ENCODE results near the gene NTM.
"Not testable (repeated sequence)": the region's sequence is repeated elsewhere in the genome, so short reads cannot be mapped to it uniquely, and the experiment has no call there.

NTM gene

DNA sequence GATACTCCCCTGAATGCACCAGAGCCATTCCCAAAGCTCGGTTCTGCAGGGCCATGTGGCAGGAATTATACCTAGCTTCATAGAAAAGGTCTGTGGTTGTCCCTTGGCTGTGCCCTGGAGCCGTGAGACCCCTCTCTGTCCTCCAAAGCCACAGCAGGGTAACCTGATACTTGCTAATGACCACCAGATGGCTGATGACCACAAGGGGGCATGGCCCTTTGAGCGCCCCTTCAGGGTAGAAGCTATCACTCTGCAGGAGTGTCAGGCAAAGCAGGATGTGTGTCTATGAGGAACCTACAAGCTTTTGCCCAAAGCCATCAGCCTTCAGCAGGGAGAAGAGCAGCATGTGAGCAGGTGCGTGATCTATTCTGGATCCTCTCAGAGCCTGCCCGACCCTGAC is 95.3 kb downstream of the NTM start:
- DNase-seq, result no peak

DNA sequence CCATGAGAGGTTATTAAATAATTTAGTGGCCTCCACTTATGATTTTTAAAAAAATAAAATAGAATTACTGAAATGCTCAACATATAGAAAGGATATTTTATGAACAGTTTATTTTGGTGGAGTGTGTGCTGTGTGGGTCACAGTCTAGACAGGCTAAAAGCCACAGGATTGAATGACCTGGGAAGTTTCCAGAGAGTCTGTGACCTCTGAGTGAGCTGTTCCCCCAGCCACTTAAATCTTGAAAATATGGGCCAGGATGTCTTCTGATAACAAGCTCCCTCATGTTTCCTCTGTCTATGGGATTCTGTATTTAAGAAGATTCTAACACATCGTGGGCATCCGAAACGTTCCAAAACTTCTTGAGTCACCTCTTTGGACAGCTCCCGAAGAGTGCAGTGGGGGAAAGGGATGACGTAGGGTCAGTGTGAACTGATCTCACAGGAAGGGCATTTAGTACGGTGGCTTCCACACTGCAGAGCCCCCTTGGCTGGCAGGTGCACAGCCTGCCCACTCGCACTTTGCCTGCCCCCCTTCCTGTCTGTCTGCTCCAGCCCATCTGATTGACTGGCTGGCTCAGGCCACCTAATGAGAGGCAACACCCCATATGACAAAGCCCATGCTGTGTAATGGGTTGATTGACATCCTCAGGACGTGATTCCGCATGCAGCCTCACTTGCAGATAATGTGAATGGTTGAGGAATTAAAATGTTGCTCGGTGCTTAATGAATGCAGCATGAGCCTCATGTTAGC is 97.4 kb downstream of the NTM start:
- DNase-seq, result no peak

DNA sequence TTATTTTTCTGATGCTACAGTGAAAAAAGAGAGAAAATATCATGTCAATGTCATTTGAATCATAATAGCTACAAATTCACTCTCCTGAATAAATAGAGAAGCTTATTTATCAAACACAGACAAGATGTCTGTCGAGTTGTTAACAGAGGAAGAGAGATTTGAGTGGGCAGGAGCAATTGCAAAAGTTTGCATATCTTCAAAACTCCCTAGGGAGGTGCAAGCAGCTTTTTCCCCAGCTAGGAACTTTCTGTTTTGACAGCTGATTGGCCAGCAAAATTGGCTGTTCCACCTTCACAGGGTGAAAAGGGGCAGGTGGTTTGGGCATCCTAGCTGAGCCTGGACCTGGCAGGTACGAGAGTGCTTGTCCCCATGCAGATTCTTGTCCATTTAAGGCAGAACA is 98.2 kb downstream of the NTM start:
- no peak for DNase-seq

DNA sequence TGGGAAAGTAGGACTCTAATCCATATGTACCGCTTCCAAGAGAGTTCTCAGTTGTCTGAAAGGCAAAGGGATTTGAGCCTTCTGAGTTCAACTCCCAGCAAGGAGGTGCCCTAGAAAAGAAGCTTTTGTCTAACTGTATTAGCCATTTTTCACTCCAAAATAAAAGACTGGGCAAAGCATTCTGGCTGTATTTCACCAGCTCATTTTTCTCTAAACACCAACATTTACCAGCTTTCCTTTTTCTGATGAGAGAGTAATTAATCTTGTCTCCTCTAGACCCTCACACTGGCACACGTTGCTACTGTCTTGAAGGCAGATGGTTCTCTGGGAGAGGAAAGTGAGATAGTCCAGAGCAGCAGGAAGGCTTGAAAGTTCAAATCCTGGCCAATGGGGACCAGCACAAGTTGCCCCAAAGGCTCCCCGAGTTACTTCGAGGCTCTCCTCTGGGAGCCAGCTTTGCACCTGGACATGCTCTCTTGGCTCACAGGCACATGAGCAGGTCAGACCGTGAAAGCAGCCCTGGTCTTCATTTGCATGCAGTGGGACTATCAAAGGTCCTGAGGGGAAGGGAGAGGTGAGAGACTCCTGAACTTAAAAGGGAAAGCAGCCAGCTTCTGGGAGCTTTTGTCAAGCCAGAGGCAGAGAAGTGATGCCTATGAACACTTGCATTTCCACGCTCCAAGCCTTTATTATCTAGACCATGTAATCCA is 100.0 kb downstream of the NTM start:
- no peak for DNase-seq

DNA sequence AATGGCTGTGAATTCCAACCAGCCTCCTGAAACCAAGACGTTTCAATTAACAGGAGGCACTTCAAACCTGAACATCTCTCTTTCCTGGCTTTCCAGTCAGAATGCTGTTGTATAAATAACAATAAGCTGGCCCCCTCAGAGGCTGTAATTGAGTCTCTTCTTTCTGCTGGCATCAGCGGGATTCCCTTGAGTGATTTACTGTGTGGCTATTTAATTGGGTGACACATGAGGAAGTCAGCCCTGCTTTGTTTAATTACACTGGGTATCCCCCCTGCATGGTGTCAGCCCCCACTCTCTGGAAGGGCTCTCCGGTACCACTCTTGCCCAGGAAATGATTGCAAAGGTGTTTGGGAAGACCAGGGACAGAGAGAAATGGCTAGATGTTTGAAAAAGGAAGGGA is 101.6 kb downstream of the NTM start:
- DNase-seq, result no peak

DNA sequence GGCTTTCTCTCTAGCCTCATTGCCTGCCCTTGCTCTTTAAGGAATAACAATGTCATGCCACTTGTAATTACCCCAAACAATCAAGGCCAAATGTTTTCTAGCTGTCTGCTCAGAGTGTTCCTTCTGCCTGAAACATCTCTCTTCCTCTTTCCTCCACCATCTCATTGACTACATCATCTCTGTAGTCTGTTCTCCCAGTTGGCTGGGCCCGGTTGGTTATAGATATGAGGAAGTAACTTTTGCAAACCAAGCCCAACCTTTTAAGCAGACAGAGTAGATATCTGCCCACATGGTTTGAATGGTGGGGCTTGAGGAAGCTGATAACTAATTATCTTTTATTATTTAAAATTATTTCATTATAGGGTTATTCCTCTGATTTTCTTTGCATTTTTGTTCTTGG is 104.5 kb downstream of the NTM start:
- DNase-seq, result no peak

DNA sequence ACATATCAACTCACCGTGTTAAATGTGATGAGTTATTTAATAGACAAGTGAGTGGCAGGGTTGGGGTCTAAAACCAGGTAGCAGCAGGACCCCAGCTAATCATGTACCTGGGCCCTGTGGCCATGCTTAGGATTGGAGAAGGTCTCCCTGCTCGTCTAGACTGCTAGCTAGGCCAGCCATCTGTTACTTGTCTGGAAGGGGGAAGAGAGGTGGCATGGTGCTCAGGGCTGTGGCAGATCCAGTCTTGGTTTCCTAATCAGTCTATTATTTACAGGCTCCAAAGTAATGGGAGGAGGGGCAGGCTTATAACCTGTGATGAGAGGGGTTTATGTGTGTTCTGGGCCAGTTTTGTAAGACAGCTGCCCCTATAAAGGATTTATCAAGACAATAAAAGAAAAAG is 105.9 kb downstream of the NTM start:
- DNase-seq, result no peak

DNA sequence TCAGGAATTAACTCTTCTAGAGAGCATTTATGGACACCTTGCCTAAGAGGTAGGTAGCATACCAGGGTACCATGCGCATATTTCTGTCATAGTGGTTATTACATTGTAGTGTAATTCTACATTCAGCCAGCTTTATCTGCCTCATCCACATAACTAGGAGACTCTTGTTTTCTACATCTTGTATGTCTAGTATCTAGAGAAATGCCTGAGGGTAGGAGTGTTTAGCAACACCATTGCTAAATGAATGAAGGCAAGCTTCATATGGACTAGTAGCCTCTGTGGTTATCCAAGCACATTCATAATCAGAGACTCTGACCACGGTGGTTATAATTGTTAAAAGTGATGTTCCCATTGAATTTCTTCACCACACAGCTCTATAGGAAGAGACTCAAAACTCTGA is 107.9 kb downstream of the NTM start:
- no peak for DNase-seq

DNA sequence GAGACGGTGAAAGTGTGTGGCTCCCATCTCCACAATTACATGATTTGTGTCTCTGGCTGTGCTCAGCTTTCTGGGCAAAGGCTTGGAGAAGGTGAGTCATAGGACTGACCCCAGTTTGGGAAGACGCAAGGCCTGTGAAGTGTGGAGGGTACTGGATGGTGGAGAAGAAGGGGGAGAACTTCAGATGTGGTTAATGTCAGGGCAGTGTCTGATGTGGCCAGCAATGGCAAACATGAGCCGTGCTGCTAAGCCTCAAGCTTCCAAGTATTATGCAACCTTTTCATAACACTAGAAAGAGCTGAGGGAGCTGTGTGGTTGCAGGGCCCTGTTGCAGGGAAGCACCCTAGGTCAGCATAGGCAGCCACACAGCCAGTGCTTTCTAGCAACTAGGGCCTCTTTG is 110.9 kb downstream of the NTM start:
- no peak for DNase-seq

DNA sequence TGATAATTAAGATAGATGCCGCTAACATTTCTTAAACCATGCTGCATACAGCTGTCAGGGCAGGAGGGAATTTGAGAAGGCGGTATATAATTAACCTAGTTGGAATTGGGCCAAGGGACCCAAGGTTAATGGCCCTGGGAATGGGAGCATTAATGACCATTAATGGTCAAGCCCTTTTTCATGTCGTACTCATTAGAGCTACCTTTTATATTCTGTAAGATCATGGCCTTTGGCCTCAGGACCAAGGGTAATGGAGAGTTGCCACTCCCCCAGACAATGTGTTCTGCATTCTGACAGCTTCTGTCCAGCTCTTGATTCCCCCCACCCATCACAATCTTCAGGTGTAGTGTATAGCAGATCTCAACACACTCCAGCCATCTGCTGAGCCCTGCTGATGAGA is 111.6 kb downstream of the NTM start:
- DNase-seq, result no peak

DNA sequence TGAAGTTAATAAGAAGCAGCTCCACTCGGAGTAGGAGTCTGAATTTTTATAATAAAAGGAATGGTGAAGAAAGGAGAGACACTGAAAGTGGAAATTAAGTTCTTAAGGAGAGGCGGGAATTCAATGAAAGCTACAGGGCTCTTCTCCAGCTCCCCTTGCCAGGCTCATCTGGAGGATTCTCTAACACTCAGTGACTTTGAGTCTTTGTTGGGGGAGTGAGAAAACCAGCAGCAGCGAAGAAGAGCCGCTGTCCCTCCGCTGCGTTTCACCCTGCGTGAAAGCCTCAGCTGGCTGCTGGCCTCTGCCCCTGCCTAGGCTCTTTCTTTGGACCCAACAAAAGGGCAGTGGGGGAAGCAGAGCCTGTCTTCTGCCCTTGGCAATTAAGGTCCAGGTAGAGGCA is 113.0 kb downstream of the NTM start:
- no peak for DNase-seq

DNA sequence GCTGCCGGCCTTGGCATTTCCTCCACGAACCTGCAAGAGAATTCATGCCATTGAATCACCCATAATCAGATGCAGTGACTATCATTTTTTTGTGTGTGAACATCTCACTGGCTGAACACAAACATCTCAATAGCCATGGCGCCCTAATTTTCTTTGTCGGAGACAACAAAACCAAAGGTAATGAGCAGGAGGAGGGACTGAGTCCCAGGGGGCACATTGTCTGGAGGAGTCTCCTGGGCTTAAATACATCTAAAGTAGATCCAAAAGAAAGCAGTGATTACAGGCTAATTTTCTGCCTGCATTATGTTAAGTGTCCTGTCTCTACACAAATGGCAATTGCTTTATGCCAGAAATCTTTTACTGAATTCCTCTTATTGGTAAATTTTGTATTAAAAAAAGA is 113.5 kb downstream of the NTM start:
- no peak for DNase-seq

DNA sequence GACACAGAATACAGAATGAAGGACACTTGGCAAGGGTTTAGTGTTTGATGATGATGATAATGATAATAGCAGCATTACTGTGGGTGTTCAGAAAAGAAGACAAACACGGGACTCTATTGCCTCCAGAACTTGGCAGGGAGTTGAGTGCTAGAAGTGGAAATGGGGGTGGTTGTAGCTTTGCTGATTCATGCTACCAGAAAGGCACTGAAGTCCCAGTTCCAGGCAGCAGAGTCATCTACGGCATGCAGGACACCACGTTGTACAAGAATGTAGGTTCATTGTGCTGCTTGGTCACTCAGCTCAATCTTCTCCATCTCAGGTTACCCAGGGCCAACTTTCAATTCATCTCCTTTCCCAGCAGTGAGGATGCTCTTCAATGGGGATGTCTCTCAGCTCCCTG is 115.7 kb downstream of the NTM start:
- DNase-seq, result no peak

DNA sequence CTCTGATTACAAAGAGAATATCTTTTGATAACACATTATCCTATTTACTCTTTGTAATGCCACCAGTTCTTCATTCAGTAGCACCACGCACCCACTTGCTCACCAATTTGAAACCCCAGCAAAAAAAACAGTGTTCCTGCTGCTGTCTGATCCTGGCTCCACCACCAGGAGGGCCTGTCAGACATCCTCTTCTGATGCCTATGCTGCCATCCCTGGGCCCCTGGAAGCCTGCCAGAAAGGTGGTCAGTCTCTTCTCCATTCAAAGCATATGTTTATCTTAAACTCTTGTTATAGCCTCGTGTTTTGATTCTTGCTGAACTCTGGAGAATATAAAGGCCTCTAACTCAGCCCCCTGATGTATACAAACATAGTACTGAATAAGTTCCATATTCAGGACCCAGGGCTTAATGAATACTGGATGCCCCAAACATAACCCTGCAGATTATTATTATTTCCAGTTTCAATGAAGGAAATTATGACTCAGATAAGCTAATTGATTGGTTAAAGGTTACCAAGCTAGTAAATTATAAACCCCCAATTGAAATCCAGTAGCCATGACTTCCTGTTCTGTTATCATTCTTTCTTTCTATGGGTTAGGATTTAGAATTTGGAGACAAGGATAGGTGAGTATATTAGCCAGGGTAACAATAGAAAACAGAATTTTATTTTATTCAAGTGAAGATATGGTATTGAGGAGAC is 116.7 kb downstream of the NTM start:
- DNase-seq, result no peak

DNA sequence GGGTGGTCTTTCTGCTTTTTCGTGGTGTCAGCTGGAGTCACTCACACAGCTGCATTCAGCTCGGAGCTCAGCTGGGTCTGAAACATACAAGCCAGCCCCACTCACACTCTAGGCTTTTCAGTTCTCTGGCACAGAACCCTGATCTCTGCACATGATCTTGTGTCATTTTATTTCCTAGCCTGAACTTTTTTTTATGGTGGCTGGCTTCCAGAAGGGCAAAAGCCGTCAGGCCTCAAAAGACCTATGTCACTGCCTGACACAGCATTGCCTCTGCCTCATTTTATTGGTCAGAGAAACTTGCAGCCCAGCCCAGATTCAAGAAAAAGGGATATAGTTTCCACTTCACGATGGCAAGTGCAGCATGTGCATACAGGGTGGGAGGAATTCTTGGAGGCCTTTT is 117.8 kb downstream of the NTM start:
- DNase-seq, result no peak

DNA sequence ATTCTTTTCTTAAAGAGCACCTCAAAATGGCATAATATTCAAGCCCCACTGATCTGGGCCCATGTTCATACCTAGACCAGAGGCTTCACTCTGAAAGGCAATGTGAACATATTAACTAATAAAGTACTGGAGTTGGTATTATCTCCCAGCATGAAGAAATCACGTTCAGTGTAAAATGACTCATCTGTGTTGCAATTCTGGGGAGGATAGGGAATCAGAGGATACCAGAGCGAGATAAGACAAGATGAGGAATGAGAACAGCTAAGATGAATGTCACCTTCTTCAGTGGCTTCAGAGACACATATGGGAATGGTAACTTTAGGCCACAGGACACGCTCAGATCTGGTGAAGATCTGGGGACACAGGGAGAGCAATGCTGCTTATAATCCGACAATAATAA is 121.1 kb downstream of the NTM start:
- DNase-seq, result no peak

DNA sequence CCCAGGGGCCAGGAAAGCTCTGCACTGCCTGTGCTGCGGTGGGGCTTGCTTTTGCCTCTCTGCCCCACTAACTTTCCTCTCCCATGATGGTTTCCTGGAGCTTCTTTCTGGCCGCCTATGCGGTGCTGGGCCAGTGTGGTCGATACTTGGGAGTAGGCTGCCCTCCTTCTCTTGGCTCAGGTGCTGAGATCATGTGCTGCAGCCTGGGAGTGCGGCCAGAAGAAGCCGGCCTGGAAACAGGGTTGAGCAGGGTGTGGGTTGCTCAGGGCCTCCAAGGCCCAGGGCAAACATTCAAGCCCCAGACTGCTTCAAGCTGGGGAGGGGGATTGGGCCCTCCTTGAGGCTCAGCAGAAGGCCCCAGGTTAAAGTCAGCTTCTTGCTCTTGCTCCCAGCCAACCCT is 125.0 kb downstream of the NTM start:
- no peak for DNase-seq

DNA sequence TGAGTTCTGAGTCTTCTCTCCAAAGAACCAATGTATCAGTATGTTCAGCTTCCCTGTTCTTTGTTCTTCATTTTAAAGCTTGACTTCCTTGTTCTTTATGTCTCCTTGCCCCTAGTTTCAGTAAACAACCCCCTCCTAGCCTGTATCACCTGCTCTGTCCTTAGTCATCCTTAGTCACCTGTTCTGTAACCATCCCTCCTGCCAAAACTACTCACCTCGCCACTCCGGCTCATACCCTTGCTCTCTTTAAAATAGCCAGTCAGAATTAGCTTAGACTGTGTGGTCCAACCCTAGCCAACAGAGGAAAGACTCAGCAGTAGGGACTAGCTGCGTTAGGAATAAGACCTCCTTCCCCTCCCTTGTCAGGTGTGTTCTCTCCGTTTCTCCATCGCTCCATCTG is 127.3 kb downstream of the NTM start:
- DNase-seq, result not testable (repeated sequence)

DNA sequence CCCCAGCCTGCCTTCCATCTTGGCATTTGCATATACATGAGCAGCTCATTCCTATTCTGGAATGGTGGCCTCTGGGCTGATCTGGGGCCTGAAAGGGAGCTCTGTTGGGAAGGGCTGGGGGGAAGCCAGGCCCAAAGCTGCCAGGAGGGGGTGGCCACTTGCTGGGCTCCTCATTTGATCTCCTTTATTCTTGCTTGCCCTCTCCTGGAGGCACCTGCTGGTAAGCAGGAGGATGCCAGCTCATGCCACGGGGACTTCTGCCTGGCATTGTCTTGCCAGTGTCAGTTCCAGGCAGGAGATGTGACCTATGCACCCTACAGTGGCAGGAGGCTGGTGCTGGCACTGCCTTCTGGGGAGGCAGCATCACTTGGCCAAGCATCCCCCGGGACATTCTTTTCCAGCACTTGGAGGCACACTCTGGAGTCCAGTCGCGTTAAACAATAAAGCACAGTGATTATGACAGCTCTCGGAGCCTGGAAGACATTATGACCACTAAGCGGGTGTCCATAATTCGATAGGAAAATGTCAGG is 128.3 kb downstream of the NTM start:
- no peak for DNase-seq

DNA sequence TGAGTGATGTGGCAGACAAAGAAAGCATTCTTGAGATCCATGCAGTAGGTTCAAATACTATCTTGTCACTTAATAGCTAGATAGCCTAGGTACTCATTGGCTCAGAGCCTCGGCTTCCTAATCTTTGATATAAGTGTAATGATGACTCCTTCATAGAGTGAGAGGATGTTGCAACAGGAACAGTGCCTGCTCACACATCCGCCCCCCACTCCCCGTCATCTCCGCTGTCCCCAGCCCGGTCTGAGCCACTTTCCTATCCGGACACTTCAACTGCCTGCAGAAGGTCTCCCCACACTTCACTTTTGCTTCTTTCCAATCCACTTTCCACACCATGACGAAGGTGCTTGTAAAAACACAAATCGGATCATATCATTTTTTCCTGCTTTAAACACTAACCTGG is 128.8 kb downstream of the NTM start:
- no peak for DNase-seq

DNA sequence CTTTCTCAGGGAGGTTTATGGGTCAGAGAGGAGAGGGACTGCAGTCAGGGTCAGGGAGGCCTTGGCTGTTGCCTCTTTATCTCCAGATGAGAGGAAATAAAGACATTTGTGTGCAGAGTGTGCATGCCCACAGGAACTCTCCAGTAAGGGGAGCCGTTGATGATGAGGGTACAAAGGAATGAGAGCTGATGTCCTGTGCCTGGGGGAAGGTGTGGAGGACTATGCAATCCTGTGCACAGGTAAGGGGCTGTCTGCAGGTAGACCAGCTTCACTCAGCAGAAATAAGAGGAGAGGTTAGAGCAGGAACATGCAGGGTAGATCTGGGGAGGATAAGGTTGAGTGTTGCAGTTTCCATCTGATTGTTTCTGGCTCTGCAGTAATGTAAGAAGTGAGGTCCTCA is 132.6 kb downstream of the NTM start:
- no peak for DNase-seq

DNA sequence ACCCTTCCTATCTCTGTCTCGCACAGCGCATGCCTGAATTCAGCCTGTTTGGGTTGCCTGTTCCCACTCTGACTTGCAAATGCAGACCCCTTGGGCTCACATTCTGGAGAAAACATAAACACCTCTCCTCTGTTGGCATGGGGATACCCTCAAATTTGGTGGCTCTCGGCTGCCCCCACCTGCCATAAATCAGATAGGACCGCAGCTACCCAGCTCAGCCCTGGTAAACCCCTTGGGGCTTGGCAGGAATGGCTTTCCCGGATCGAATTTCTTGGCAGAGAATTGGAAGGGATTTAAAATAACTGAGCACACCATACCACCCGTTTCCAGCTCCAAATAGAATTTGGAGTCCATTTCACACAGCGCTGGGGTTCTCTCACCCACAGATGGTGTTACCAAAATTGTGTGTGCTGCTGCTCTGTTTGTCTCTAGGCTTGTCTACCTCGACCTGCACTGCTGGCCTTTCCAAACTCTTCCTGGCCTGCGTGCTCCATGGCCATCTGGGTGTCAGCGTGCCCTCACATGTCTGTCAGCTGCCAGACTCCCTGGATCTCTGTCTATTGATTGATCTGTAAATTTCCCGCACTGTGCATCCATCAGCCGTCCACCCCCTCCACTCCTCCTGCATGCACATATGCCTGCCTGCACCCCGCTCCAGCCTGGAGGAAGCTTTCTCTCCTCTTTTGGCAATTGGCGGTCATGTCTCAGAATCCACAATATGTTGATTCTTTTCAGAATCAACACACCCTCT is 134.0 kb downstream of the NTM start:
- no peak for DNase-seq

DNA sequence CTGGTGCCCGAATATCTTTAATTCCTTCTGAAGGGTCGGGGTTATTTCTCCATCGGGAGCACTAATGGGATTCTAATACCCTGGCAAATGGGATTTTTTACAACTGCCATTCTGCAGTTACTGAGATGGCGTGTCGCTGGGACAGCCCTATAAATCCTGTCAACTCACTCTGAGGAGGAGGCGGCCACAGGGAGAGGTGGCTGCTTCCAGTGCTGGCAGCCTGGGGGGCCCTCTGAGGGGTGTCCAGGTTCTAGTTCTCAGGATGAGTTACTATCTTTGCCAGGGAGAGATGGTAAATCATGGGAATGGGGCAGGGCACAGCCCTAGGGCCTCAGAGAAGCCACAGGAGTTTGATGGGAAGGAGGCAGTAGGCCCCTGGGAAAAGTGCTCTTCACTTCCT is 135.9 kb downstream of the NTM start:
- no peak for DNase-seq

Measured in NCI-H2171 (cell line).